ENCODE data around the gene NDC80.

- TF ChIP-seq EZH2 (IDR thresholded peaks at IDR 0.05; ENCODE audit: insufficient read depth, low read length): no peak
- no peak for TF ChIP-seq CTCF (IDR thresholded peaks at IDR 0.05; ENCODE audit: insufficient read depth, low read depth, low read length)
Measured at GRCh38 chr18:2571200-2572170, at the start of gene NDC80, which contains the start of gene METTL4.

Data from astrocyte (in vitro differentiated cells and primary cell).